Neutrophil (primary cell): ENCODE results near the gene FYN.

Source experiments
- H3K27ac ChIP-seq: fragments of 200-600 bp; sonication (generic); 2 replicates; pipeline ENCODE4 v1.5.1; 2016; ENCODE audit warnings: mild to moderate bottlenecking, moderate library complexity
- H3K27me3 ChIP-seq: fragments of 200-600 bp; sonication (generic); 2 replicates; pipeline ENCODE4 v1.6.0; 2016; ENCODE audit warnings: mild to moderate bottlenecking
- H3K36me3 ChIP-seq: fragments of 200-600 bp; sonication (generic); 2 replicates; pipeline ENCODE4 v1.5.1; 2017
- H3K4me1 ChIP-seq, 2 experiments: fragments of 200-600 bp in 1 of 2; sonication (generic) in 1 of 2; 1 replicate in 1 of 2; 2 replicates in 1 of 2; pipeline versions ENCODE4 v1.5.1 to v1.6.1; 2013 to 2016; ENCODE audit warnings: low read depth in 1 of 2, low read length in 1 of 2, mild to moderate bottlenecking in 1 of 2, moderate library complexity in 1 of 2; ENCODE audit not compliant: control insufficient read depth in 1 of 2, insufficient read depth in 1 of 2
- H3K4me3 ChIP-seq, 2 experiments: fragments of 200-600 bp in 1 of 2; sonication (generic) in 1 of 2; 1 replicate in 1 of 2; 2 replicates in 1 of 2; pipeline ENCODE4 v1.5.1; 2013 to 2016; ENCODE audit warnings: low read depth in 1 of 2, low read length in 1 of 2, mild to moderate bottlenecking in 1 of 2, moderate library complexity in 1 of 2
- H3K9me3 ChIP-seq: fragments of 200-600 bp; sonication (generic); 2 replicates; pipeline ENCODE4 v1.5.1; 2016
- CTCF ChIP-seq: fragments of 200-600 bp; sonication (generic); IDR thresholded peaks from 2 replicates; pipeline ENCODE4 v1.5.1; 2016; ENCODE audit warnings: antibody characterized with exemption

Gene FYN

GRCh38 chr6:111706841-111707391, 166.3 kb downstream of the FYN start:
- H3K36me3 ChIP-seq, result no peaks in the 10 kb centered on the region
- no peak overlapping the region for H3K4me3 ChIP-seq
- H3K9me3 ChIP-seq, result no peaks in the 10 kb centered on the region
- no peak for TF ChIP-seq CTCF
- no peak overlapping the region for H3K27ac ChIP-seq
- H3K27me3 ChIP-seq, result no peaks in the 10 kb centered on the region
- H3K4me1 ChIP-seq, result peaks cover 0 to 5% of the 10 kb centered on the region in 2 experiments

GRCh38 chr6:111703723-111704122, 169.5 kb downstream of the FYN start:
- Histone ChIP-seq H3K27me3 (no peaks in the 10 kb centered on the region), H3K4me3 (no peak overlapping the region), H3K9me3 (no peaks in the 10 kb centered on the region), H3K36me3 (no peaks in the 10 kb centered on the region), H3K27ac (no peak overlapping the region), H3K4me1 (no peaks in the 10 kb centered on the region)
- no peak for TF ChIP-seq CTCF

- no peaks in the 10 kb centered on the region for H3K27me3 ChIP-seq
- no peaks in the 10 kb centered on the region for H3K4me1 ChIP-seq
- no peak overlapping the region for H3K4me3 ChIP-seq
- no peak overlapping the region for H3K27ac ChIP-seq
- H3K9me3 ChIP-seq, result no peaks in the 10 kb centered on the region
- H3K36me3 ChIP-seq, result no peaks in the 10 kb centered on the region
- TF ChIP-seq CTCF, result no peak
These were observed 171.0 kb downstream of the FYN start for GRCh38 chr6:111702268-111702667.

- H3K4me3 ChIP-seq, result no peak overlapping the region
- H3K4me1 ChIP-seq, result no peaks in the 10 kb centered on the region
- H3K27ac ChIP-seq, result no peak overlapping the region
- H3K9me3 ChIP-seq, result no peaks in the 10 kb centered on the region
- TF ChIP-seq CTCF, result no peak
- no peaks in the 10 kb centered on the region for H3K27me3 ChIP-seq
- no peaks in the 10 kb centered on the region for H3K36me3 ChIP-seq
These were observed 172.1 kb downstream of the FYN start for GRCh38 chr6:111701146-111701545.

GRCh38 chr6:111700135-111700690, 173.0 kb downstream of the FYN start:
- Histone ChIP-seq H3K9me3 (no peaks in the 10 kb centered on the region), H3K36me3 (no peaks in the 10 kb centered on the region), H3K4me3 (no peak overlapping the region), H3K4me1 (no peaks in the 10 kb centered on the region), H3K27me3 (no peaks in the 10 kb centered on the region), H3K27ac (no peak overlapping the region)
- no peak for TF ChIP-seq CTCF
